NCI-H226 (cell line): ENCODE results near the gene NFIA.

ENCODE experiments used
- DNase-seq: peaks from one replicate; pipeline ENCODE4 v3.0.0-alpha.2; 2015

The NFIA gene

DNA sequence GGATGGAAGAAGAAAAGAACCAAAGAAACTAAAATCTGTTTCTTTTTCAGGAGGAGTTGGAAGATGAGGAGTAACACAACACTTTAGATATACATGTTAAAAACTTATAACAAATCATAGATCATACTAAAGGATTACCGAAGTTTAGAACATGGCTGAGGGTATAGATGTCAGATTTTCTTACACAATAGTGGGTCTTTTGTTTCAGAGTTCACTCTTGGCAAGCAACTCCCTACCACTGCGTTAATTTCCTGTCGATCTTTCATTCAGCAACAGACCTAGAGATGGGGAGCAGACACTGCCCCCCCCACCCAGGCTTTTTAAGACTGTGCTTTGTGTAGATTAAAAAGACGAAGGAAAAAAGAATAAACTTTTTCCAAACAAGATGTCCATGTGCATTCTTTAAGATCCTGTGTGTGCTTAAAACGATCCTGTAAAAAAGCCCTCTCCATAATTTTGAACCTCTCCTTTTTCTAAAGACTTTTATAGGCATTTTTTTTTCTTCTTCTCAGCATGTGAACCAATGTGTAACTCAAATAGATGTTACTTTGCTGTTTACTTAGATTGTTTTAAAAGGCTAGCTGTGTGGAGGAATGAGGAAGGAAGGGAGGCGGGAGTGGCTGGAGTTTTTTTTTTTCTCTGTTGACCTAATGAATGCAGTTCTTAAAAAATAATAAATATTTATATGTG lies 50.4 kb downstream of the NFIA start:
- DNase-seq = no peak

GRCh38 chr1:61133335-61134019 lies 51.1 kb downstream of the NFIA start:
- no peak for DNase-seq

DNA sequence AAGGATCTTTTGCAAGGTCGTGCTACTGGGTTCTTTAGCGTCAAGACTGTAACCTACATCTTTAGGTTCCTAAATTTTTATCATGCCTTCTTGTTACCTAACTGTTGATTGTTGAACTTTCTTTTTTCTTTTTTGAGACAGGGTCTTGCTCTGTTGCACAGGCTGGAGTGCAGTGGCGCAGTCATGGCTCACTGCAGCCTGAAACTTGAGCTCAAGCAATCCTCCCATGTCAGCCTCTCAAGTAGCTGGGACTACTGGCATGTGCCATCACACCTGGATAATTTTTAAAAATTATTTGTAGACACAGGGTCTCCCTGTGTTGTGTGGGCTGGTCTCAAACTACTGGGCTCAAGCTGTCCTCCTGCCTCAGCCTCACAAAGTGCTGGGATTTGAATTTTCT lies 52.9 kb downstream of the NFIA start:
- no peak for DNase-seq

DNA sequence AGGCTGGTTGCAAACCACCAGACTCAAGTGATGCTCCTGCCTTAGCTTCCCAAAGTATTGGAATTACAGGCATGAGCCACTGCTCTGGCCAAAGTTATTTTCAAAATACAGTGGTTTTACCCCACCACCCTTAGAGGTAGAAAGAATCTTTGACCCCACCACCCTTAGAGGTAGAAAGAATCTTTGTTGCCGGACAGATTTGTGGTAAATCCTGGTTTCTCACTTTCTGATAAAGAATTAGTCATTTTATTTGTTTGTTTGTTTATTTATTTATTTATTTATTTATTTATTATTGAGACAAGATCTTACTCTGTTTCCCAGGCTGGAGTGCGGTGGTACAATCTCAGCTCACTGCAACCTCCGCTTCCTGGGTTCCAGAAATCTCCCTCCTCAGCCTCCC lies 55.9 kb downstream of the NFIA start:
- no peak for DNase-seq

GRCh38 chr1:61138921-61139774 lies 56.8 kb downstream of the NFIA start:
- no peak for DNase-seq

DNA sequence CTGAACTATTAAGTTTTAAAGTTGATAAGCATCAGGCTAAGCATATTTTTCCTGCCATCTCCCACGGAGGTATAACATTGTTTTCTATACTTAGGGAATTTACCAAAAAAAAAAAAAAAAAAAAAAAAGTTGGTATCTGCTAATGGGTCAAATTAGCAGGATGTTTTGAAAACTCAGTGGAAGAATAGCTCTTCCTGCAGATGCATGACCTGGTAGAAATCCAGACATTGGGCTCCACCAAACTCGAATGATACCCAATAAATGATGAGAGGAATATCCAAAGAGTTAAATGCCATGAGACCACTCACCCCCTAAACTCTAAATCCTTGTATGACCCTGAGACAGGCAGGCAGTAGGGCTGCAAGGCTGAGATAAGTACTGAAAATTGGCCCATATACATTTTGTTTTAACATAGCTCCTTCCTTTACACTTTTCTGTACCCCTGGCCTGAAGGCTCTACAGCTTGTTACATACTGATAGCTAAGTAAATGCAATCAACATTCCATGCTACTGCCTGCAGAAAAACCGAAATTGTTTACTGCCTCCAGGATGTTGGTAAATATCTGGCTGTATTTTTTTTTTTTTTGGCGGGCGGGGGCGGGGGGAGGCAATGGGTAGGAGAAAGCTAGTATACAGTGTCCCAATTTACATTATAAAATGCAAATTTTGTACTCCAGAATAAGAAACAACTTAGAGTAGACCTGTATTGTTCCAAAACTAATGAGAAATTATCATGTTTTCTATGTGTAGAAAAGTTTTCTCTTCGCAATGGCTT lies 57.6 kb downstream of the NFIA start:
- DNase-seq = no peak

DNA sequence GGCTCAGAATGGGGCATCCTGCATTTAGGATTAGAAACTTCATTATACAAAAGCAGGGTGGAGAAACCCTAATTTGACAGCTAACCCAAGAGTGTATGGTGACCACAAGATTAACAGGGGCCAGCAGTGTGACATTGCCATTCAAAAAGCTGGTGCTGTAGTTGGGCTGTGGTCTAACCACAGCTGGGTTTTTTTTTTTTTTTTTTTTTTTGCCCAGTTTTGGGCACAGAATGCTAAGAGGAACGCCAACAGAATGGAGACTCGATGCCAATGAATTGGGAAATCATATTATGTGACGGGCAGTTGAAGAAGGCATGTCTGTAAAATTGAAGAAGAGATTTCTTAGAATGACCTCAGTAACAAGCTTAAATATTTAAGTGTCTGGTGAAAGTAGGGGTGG lies 58.4 kb downstream of the NFIA start:
- no peak for DNase-seq

- peak; percentile 52 for DNase-seq
These were observed 59.1 kb downstream of the NFIA start for GRCh38 chr1:61141288-61142042.

- DNase-seq = no peak
These were observed 59.7 kb downstream of the NFIA start for GRCh38 chr1:61142043-61142440.

DNA sequence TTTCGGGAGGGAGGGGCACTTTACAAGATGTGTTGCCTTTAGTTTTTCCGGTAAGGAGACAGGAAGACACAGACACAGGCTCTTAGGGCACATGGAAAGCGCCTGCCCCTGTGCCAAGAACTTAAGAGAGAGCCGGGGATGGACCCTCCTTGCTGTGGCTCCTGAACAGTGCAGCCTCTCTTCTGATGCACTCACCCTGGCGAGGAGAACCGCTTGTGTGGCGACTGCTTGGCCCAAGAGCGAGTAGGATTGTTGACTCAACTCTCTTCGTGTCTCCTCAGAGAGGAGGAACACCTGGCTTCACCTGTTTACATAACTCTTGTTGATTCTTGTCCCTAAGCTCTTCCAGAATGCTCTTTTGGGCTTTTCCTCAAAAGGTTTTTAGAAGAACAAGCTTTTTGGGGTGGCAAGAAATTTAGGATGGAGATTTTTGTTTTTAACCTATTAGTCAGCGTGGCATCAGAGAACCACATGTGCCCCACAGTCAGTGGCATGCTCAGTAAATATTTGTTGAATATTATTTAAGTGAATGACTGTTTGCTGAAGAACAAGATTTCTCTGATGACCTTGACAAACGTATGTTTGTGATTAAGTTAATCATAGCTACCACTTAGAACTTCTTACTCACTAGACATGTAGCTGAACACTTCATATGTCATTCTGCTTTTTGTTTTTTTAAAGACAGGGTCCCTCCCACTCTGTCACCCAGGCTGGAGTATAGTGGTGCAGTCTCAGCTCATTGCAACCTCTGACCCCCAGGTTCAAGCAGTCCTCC lies 60.6 kb downstream of the NFIA start:
- no peak for DNase-seq

GRCh38 chr1:61143821-61144424 lies 61.6 kb downstream of the NFIA start:
- no peak for DNase-seq

- DNase-seq = no peak
These were observed 66.9 kb downstream of the NFIA start for GRCh38 chr1:61149010-61149860.

DNA sequence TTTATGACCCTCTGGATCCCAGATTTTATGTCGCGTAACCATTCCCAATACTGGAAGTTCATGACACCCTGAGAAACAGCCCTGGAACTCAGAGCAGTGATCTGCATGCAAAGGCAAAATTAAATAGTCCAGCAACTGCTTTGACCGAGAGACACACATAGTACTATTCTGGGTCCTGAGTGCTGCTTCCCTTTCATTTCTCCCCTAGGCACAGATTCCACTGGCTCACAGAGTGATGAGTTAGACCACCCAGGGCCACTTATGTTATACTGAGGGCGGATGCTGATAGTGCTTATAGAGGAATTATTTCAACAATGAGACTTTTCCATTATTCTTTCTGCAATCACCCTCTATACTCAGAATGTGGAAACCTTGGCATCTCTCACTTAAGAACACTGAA lies 69.2 kb downstream of the NFIA start:
- DNase-seq = no peak

DNA sequence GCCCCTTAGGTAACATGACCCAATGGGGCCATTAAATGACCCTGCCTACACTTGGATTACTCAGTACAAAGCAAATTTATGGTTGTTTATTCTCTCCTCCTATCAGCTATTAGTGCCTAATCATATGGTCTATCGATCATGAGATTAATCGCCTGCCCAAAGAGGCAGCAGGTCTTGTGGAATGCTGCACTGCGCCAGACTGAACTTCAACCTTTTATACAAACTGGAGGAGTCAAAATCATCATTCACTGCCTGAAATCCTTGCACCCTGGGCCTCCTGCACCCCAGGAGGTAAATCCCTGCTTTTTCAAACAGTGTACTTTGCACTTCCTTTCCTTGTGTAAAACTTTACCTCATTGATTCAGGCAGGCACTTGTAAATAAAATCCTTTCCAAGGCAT lies 69.7 kb downstream of the NFIA start:
- DNase-seq = no peak

DNA sequence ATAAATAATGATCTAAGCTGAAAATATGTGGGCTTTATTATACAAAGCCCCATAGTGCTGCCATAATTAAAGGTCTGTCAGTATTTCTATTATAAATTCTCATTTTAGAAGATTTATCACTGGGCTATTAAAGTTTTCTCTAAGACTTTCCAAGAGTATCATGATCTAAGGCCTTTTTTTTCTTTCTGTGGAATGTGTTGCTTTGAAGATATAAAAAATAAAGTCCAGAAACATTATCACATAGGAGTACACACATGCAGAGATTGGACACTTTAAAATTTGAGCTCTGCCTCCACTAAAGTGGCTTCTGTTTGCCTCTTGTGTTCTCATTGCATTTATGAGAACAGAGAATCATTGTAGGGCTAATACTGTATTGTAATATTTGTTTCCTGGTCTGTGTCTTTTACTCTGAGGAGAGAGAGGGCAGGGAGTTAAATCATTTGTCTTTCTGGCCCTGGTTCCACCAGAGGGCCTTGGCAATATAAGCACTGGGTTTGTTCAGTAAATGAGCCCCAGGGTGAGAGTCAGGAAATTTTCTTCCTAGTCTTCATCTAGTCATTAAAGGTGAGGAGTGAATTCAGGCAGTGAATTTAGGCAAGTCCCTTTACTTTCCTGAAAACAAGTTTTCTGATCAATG lies 70.2 kb downstream of the NFIA start:
- no peak for DNase-seq

DNA sequence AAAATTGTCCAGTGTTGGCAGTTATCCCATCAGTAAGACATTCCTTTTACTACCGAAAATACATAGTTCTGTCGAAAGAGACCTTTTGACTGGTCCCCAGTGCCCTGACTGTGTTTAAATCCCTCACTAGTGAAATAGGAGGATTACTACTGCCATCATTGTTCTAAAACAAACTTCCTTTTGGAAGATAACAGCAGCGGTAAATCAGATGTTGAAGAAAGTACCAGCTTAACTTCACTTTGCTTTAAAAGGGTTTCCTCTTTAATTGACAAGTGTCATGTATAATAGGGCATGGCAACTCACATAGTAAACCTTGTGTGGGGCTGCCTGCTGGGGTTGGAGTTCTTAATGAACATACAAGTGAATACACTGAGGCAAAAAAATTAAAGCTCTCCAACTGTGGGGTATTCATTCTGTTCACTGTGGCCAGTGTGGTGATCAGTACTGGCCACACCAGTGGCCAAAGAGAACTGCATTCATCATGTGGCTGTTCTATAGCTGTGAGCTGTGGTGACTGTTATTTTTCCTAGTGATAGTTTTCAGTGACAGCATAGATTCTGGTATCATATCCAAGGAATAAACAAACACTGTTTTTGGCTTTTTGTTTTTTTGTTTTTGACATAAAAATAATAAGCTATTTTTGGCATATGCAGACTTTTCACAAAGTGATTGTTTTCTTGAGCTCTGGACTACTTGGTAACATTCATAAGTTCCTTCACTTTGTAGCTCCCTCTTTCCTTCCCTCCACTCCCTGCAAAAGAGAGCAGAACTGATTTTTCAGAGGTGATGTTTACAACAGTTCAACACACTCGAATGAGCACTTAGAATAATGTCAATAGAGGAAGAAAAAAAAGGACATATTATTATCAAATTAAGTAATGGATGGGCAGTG lies 74.5 kb downstream of the NFIA start:
- no peak for DNase-seq

GRCh38 chr1:61157468-61157987 lies 75.2 kb downstream of the NFIA start:
- peak; percentile 15 for DNase-seq

DNA sequence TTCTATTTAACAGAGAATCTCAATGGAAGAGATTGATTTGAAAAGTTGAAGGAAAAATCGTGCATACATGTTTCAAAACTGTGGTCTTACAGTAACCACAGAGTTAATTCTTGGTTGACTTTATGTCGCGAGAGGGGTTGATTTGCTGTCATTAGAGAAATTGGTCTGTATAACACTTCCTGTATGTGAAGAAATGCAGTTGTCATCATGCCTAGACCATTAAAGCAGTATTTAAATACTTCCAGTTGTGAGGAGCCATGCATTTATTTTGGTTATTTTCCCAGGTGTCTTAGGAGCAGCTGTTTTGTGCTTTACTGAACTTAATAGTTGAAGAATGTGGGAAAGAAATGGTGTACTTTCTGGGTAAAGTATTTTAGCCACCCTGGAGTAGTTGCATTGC lies 76.2 kb downstream of the NFIA start:
- DNase-seq = no peak
